GM18951 (cell line): Measurements from ENCODE around the gene ANKRD1.
A peak's percentile ranks its signal among the peaks of the same experiment; 100 is the strongest.

Experiments
- POLR2A ChIP-seq: IDR thresholded peaks from 4 replicates; pipeline ENCODE4 v1.6.1; 2011; ENCODE audit warnings: mild to moderate bottlenecking; ENCODE audit not compliant: insufficient read length, insufficient read depth; ENCODE audit errors: extremely low read depth
- in situ Hi-C: fragments of 300-500 bp; cut with MboI; formaldehyde crosslinking; loops from one replicate; pipeline ENCODE4 v1.12.0; 2022; ENCODE audit warnings: low sequenced_read_pairs, mixed read lengths, inconsistent platforms; ENCODE audit not compliant: unreplicated experiment

Gene ANKRD1

GRCh38 chr10:90885176-90885575, 35.7 kb downstream of the ANKRD1 start:
- in situ Hi-C loops = loop anchor here (25.0 kb wide), 1 partner anchor 527 kb away; the partner anchor contains the start of gene HECTD2
- TF ChIP-seq POLR2A = no peak

DNA sequence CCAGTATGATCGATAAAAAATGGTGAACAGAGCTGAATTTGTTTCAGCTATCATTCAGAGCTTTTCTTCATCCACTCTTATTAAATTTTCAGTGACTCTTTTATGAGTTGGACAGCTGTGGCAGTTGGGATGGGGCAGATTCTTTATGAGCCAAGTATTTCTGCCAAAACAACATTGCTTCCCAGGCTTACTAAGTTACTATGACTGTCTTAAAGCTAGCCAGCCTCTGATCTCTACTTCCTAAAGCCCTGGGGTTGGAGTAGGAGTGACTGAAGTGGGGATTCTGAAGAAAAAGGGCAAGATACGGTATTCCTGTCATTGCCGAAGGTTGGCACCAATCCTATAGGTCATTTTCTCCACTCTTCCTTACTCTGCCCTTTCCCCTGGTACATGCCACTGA, 36.5 kb downstream of the ANKRD1 start:
- TF ChIP-seq POLR2A = no peak
- in situ Hi-C loops = loop anchor here (25.0 kb wide), 1 partner anchor 528 kb away; the partner anchor contains the start of gene HECTD2

- in situ Hi-C loops = loop anchor here (25.0 kb wide), 1 partner anchor 532 kb away; the partner anchor contains the start of gene HECTD2
Measured at GRCh38 chr10:90880059-90880719, 40.7 kb downstream of the ANKRD1 start.

DNA sequence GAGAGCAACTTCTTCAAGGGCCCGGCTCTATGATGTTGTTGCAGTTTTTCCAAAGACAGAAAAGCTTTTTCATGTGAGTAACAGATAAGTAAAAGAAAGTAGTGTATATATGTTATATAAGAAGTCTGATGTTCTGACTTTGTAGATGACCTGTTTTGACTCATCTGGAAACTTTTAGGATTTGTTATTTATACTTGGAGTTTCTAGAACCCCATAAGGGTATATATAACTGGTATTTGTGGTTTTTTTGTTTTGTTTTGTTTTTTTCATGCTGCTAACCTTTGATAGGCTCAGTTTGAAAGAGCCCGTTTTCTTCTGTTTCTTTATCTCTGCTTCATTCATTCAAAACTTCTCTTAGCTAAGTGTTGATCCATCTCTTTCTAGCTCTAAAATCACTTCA, 41.8 kb downstream of the ANKRD1 start:
- TF ChIP-seq POLR2A = no peak
- in situ Hi-C loops = loop anchor here (25.0 kb wide), 1 partner anchor 533 kb away; the partner anchor contains the start of gene HECTD2

DNA sequence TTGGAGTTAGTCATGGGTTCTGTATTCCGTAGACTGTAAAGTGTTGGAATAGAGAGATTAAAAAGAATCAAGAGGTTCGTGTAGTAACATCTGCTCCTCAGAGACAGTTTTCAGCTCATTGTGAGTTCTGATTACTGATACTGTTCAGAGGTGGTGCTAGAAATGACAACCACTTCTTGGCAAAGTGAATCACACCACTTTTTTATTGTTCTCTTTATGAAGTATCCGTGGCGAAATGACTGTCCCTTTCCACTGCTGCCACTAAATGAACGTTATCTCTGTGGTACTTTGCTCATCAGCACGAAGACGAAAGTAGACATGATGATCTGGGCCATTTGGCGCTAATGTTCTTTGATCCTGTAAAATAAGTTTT, 48.3 kb downstream of the ANKRD1 start:
- no peak for TF ChIP-seq POLR2A
- in situ Hi-C loops = loop anchor here (25.0 kb wide), 1 partner anchor 1085 kb away; no protein-coding TSS in a partner anchor

- in situ Hi-C loops = loop anchor here (25.0 kb wide), 1 partner anchor 1085 kb away; no protein-coding TSS in a partner anchor
- TF ChIP-seq POLR2A = peak; percentile 80
Measured at GRCh38 chr10:90871766-90872647, 48.9 kb downstream of the ANKRD1 start, which contains the start of gene RPP30. RPP30 (plus strand) TSS chr10:90871974; CDS start chr10:90871987, 13 bp downstream.

- no peak for TF ChIP-seq POLR2A
- in situ Hi-C loops = loop anchor here (25.0 kb wide), 1 partner anchor 1084 kb away; no protein-coding TSS in a partner anchor
Measured at GRCh38 chr10:90871279-90871765, 49.6 kb downstream of the ANKRD1 start.

GRCh38 chr10:90866050-90866598, 54.8 kb downstream of the ANKRD1 start:
- no peak for TF ChIP-seq POLR2A
- in situ Hi-C loops = loop anchor here (10.0 to 25.0 kb wide), 2 partner anchors 101 to 1079 kb away; no protein-coding TSS in a partner anchor

DNA sequence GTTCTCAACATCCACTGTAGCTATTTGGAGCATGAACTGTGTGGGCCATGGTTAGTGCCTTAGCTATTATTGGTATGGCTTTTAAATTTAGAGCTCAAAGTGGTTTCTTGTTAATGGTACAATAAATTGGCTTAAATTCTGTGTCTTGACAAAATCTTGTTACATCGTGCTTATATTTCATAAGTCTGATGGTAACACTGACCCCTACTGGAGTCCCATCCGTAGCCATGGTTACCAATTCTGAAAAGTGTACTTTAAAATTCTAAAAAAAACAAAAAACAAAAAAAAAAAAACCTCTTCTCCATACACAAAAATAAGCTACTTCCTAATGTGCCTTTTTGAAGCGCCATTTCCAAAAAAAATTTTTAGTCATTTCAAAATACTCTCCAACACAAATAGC, 55.5 kb downstream of the ANKRD1 start:
- no peak for TF ChIP-seq POLR2A
- in situ Hi-C loops = loop anchor here (10.0 to 25.0 kb wide), 2 partner anchors 101 to 1078 kb away; no protein-coding TSS in a partner anchor

GRCh38 chr10:90862908-90863514, 57.9 kb downstream of the ANKRD1 start:
- in situ Hi-C loops = loop anchor here (10.0 to 25.0 kb wide), 2 partner anchors 98 to 1076 kb away; no protein-coding TSS in a partner anchor
- TF ChIP-seq POLR2A = no peak
